Measurements from ENCODE around the gene ARL3. TPM values are rescaled to one million over a fixed set of nuclear protein-coding genes. Genes with fewer than 3 reads are reported as not detected.
"Not testable (repeated sequence)": the region's sequence is repeated elsewhere in the genome, so short reads cannot be mapped to it uniquely, and the experiment has no call there.

Gene ARL3
- total RNA-seq, 4 donors from 2014 or later = 7.1 to 9.8 (median 9.1) TPM

GRCh38 chr10:102759497-102760210 is 45.5 kb upstream of the ARL3 start:
- H3K36me3 ChIP-seq = no peaks in the 10 kb centered on the region
- no peaks in the 10 kb centered on the region for H3K9me3 ChIP-seq
- no peak for ATAC-seq
- no peaks in the 10 kb centered on the region for H3K27me3 ChIP-seq
- no peak for TF ChIP-seq POLR2AphosphoS5 (IDR thresholded peaks at IDR 0.05)
- TF ChIP-seq EP300 (IDR thresholded peaks at IDR 0.05) = no peak
- no peak for TF ChIP-seq POLR2A (IDR thresholded peaks at IDR 0.05)
- TF ChIP-seq, protein P1, sequence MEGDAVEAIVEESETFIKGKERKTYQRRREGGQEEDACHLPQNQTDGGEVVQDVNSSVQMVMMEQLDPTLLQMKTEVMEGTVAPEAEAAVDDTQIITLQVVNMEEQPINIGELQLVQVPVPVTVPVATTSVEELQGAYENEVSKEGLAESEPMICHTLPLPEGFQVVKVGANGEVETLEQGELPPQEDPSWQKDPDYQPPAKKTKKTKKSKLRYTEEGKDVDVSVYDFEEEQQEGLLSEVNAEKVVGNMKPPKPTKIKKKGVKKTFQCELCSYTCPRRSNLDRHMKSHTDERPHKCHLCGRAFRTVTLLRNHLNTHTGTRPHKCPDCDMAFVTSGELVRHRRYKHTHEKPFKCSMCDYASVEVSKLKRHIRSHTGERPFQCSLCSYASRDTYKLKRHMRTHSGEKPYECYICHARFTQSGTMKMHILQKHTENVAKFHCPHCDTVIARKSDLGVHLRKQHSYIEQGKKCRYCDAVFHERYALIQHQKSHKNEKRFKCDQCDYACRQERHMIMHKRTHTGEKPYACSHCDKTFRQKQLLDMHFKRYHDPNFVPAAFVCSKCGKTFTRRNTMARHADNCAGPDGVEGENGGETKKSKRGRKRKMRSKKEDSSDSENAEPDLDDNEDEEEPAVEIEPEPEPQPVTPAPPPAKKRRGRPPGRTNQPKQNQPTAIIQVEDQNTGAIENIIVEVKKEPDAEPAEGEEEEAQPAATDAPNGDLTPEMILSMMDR (IDR thresholded peaks at IDR 0.05) = no peak
- 88 to 100% methylated on average over 1 to 3 of the region's 3 CpGs for WGBS, 2 donors (ENCODE audit: low coverage in 1 of 2)
- H3K27ac ChIP-seq = peak overlapping the region; percentile 14 to 79 (median 75)
- no peak overlapping the region for H3K4me3 ChIP-seq
- peaks cover 0 to 91% (median 3%) of the 10 kb centered on the region in 3 donors for H3K4me1 ChIP-seq

- peak overlapping the region; percentile 72 to 79 (median 75) for H3K27ac ChIP-seq
- TF ChIP-seq POLR2AphosphoS5 (IDR thresholded peaks at IDR 0.05) (peak; percentile 74), POLR2A (IDR thresholded peaks at IDR 0.05) (peak in 1 of 2 donors; percentile 44)
- H3K27me3 ChIP-seq, H3K9me3 ChIP-seq, ATAC-seq, H3K36me3 ChIP-seq: not testable (repeated sequence)
- H3K4me1 ChIP-seq = peaks cover 4 to 91% (median 7%) of the 10 kb centered on the region in 3 donors
- 40 to 41% methylated on average over 2 to 10 of the region's 12 CpGs for WGBS, 2 donors (ENCODE audit: low coverage in 1 of 2)
- peak overlapping the region in 1 of 2 donors; percentile 18 for H3K4me3 ChIP-seq
Observed at GRCh38 chr10:102758933-102759262, 44.7 kb upstream of the ARL3 start.

DNA sequence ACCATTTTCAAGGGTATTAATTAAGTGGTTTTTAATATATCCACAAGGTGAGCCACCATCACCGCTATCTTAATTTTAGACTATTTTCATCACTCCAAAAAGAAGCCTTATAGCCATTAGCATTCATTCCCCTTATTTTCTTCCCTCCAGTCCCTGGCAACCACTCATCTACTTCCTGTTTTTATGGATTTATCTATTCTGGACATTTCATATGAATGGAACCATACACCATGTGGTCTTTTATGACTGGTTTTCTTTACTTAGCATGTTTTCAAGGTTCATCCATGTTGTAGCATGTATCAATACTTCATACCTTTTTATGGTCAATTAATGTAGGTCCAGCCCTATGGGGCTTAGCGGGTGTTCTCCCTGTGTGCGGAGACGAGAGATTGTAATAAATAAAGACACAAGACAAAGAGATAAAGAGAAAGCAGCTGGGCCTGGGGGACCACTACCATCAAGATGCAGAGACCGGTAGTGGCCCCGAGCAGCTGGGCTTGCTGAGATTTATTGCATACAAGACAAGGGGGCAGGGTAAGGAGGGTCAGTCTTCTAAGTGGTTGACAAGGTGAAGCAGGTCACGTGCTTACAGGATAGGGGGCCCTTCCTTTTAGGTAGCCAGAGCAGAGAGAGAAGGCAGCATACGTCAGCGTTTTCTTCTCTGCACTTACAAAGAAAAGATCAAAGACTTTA is 44.2 kb upstream of the ARL3 start:
- Histone ChIP-seq H3K4me3 (peak overlapping the region in 1 of 2 donors; percentile 18), H3K36me3 (no peaks in the 10 kb centered on the region), H3K9me3 (no peaks in the 10 kb centered on the region), H3K27me3 (no peaks in the 10 kb centered on the region), H3K27ac (peak overlapping the region; percentile 72 to 79 (median 75)), H3K4me1 (peaks cover 5 to 91% (median 10%) of the 10 kb centered on the region in 3 donors)
- no peak for ATAC-seq
- WGBS, 2 donors (ENCODE audit: low coverage in 1 of 2) = 43 to 84% methylated on average over 5 to 9 of the region's 9 CpGs
- TF ChIP-seq POLR2A (IDR thresholded peaks at IDR 0.05) (no peak), POLR2AphosphoS5 (IDR thresholded peaks at IDR 0.05) (no peak), EP300 (IDR thresholded peaks at IDR 0.05) (no peak)
- TF ChIP-seq, protein P1 (IDR thresholded peaks at IDR 0.05) = no peak

DNA sequence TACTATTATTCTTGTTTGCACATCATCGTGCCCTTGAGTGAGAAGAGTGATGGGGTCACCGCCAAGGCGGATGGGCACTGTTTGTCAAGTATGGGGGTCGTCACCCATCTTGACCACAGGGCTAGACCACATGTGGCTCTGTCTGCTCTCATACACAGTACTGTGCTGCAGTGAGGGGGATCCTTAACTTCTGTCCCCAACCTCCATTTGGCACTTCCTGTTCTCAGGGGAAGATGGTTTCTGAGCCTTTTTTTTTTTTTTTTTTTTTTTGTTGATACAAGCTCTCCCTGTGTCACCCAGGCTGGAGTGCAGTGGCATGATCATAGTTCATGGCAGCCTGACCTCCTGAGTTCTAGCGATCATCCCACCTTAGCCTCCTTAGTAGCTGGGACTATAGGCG is 43.1 kb upstream of the ARL3 start:
- WGBS, 2 donors (ENCODE audit: low coverage in 1 of 2) = 100% methylated on average over 1 to 2 of the region's 6 CpGs
- no peak overlapping the region for H3K4me3 ChIP-seq
- H3K27ac ChIP-seq = peak overlapping the region in 2 of 4 donors; percentile 53 to 76
- no peaks in the 10 kb centered on the region for H3K9me3 ChIP-seq
- H3K4me1 ChIP-seq = peaks cover 12 to 91% (median 17%) of the 10 kb centered on the region in 3 donors
- no peak for TF ChIP-seq EP300 (IDR thresholded peaks at IDR 0.05)
- no peaks in the 10 kb centered on the region for H3K27me3 ChIP-seq
- no peak for ATAC-seq
- no peaks in the 10 kb centered on the region for H3K36me3 ChIP-seq

- Histone ChIP-seq H3K27ac (peak overlapping the region; percentile 82 to 96 (median 90)), H3K36me3 (no peaks in the 10 kb centered on the region), H3K9me3 (no peaks in the 10 kb centered on the region), H3K4me3 (no peak overlapping the region), H3K4me1 (peaks cover 16 to 83% (median 24%) of the 10 kb centered on the region in 3 donors), H3K27me3 (no peaks in the 10 kb centered on the region)
- TF ChIP-seq EP300 (IDR thresholded peaks at IDR 0.05) = no peak
- no peak for TF ChIP-seq POLR2A (IDR thresholded peaks at IDR 0.05)
- TF ChIP-seq, protein P1 (IDR thresholded peaks at IDR 0.05) = no peak
- TF ChIP-seq POLR2AphosphoS5 (IDR thresholded peaks at IDR 0.05) = no peak
- WGBS, 2 donors (ENCODE audit: low coverage in 1 of 2) = 32 to 56% methylated on average over 1 of the region's 1 CpG
- peak; percentile 44 for ATAC-seq
Observed at GRCh38 chr10:102753718-102754117, 39.5 kb upstream of the ARL3 start.

Measured in gastroesophageal sphincter (tissue), 4 donors.